ENCODE measurements around the gene MTUS2. TPM values are rescaled to one million over a fixed set of nuclear protein-coding genes. Genes with fewer than 3 reads are reported as not detected.
A peak's percentile ranks its signal among the peaks of the same experiment; 100 is the strongest.

MTUS2 gene
- total RNA-seq, 4 donors from 2014 or later = 0.08 to 0.57 TPM; not detected in 2

- H3K4me1 ChIP-seq = peaks cover 0 to 5% (median 3%) of the 10 kb centered on the region in 3 donors
- H3K27ac ChIP-seq = no peak overlapping the region
- no peak overlapping the region for H3K4me3 ChIP-seq
- 100% methylated on average over 1 of the region's 1 CpG for WGBS, 2 donors
- intact Hi-C loops (cut with DNase I) = no loop called here
- no peaks in the 10 kb centered on the region for H3K36me3 ChIP-seq
- no peak for TF ChIP-seq CTCF (IDR thresholded peaks at IDR 0.05)
- no peak for TF ChIP-seq POLR2A (IDR thresholded peaks at IDR 0.05)
- peaks cover 0 to 39% (median 0%) of the 10 kb centered on the region in 4 donors for H3K27me3 ChIP-seq
- DNase-seq = no peak
- H3K9me3 ChIP-seq = no peaks in the 10 kb centered on the region
These were observed 23.2 kb upstream of the MTUS2 start for GRCh38 chr13:28796938-28797257.

GRCh38 chr13:28805193-28805819 is 14.8 kb upstream of the MTUS2 start:
- no peaks in the 10 kb centered on the region for H3K4me1 ChIP-seq
- TF ChIP-seq CTCF (IDR thresholded peaks at IDR 0.05) (peak in 5 of 6 experiments; percentile 20 to 52 (median 40)), POLR2A (IDR thresholded peaks at IDR 0.05) (no peak)
- no peak overlapping the region for H3K27ac ChIP-seq
- 48 to 52% methylated on average over 11 of the region's 11 CpGs for WGBS, 2 donors
- peaks cover 0 to 5% (median 0%) of the 10 kb centered on the region in 4 donors for H3K27me3 ChIP-seq
- H3K4me3 ChIP-seq = no peak overlapping the region
- intact Hi-C loops (cut with DNase I) = no loop called here
- peaks cover 0 to 23% (median 0%) of the 10 kb centered on the region in 3 donors for H3K9me3 ChIP-seq
- no peak for DNase-seq
- no peaks in the 10 kb centered on the region for H3K36me3 ChIP-seq

GRCh38 chr13:28817204-28817603 is 2.9 kb upstream of the MTUS2 start:
- Histone ChIP-seq H3K4me1 (peaks cover 3 to 17% (median 8%) of the 10 kb centered on the region in 3 donors), H3K36me3 (no peaks in the 10 kb centered on the region), H3K9me3 (peaks cover 0 to 12% (median 5%) of the 10 kb centered on the region in 3 donors), H3K4me3 (no peak overlapping the region), H3K27me3 (peaks cover 4 to 68% (median 7%) of the 10 kb centered on the region in 4 donors), H3K27ac (no peak overlapping the region)
- 95 to 97% methylated on average over 2 of the region's 2 CpGs for WGBS, 2 donors
- DNase-seq = no peak
- no peak for TF ChIP-seq CTCF (IDR thresholded peaks at IDR 0.05)
- no peak for TF ChIP-seq POLR2A (IDR thresholded peaks at IDR 0.05)
- intact Hi-C loops (cut with DNase I) = loop anchor here (10.0 kb wide), 1 partner anchor 548 kb away; no protein-coding TSS in a partner anchor

GRCh38 chr13:28819046-28819730 is 951 bp upstream of the MTUS2 start:
- peaks cover 0 to 12% (median 5%) of the 10 kb centered on the region in 3 donors for H3K9me3 ChIP-seq
- intact Hi-C loops (cut with DNase I) = loop anchor here (10.0 kb wide), 1 partner anchor 546 kb away; no protein-coding TSS in a partner anchor
- no peaks in the 10 kb centered on the region for H3K36me3 ChIP-seq
- no peak overlapping the region for H3K27ac ChIP-seq
- 4 to 13% methylated on average over 9 to 17 of the region's 29 CpGs for WGBS, 2 donors
- TF ChIP-seq POLR2A (IDR thresholded peaks at IDR 0.05) (no peak), CTCF (IDR thresholded peaks at IDR 0.05) (no peak)
- peaks cover 3 to 17% (median 8%) of the 10 kb centered on the region in 3 donors for H3K4me1 ChIP-seq
- peaks cover 4 to 88% (median 7%) of the 10 kb centered on the region in 4 donors for H3K27me3 ChIP-seq
- peak overlapping the region in 3 of 4 donors; percentile 31 to 60 (median 45) for H3K4me3 ChIP-seq
- DNase-seq = no peak

- Histone ChIP-seq H3K27ac (no peak overlapping the region), H3K9me3 (peaks cover 0 to 12% (median 5%) of the 10 kb centered on the region in 3 donors), H3K4me3 (peak overlapping the region in 3 of 4 donors; percentile 31 to 60 (median 45)), H3K36me3 (no peaks in the 10 kb centered on the region), H3K27me3 (peaks cover 4 to 90% (median 7%) of the 10 kb centered on the region in 4 donors), H3K4me1 (peaks cover 3 to 17% (median 8%) of the 10 kb centered on the region in 3 donors)
- intact Hi-C loops (cut with DNase I) = loop anchor here (10.0 kb wide), 1 partner anchor 545 kb away; no protein-coding TSS in a partner anchor
- WGBS, 2 donors = no CpG with 5 or more reads among the region's 55 CpGs
- DNase-seq = no peak
- no peak for TF ChIP-seq POLR2A (IDR thresholded peaks at IDR 0.05)
- peak in 3 of 6 experiments; percentile 24 to 49 (median 36) for TF ChIP-seq CTCF (IDR thresholded peaks at IDR 0.05)
These were observed 422 bp upstream of the MTUS2 start for GRCh38 chr13:28819735-28820098.
